Mesenchymal stem cell (in vitro differentiated cells and primary cell): ENCODE measurements around the gene PRR15.
A peak's percentile ranks its signal among the peaks of the same experiment; 100 is the strongest.

Experiments
- DNase-seq: peaks from one replicate; pipeline ENCODE4 v3.0.0-alpha.2; 2013
- H2AFZ ChIP-seq: one replicate; pipeline ENCODE4 v1.6.1; 2013; ENCODE audit warnings: low read depth, mild to moderate bottlenecking, control low read depth, inconsistent platforms, low read length, moderate library complexity
- H2AK5ac ChIP-seq: 2 replicates; pipeline ENCODE4 v1.6.1; 2013; ENCODE audit warnings: low read length, moderate library complexity, mild to moderate bottlenecking, inconsistent platforms; ENCODE audit not compliant: severe bottlenecking
- H2BK120ac ChIP-seq: one replicate; pipeline ENCODE4 v1.6.1; 2013; ENCODE audit warnings: low read depth, mild to moderate bottlenecking, inconsistent platforms, low read length, moderate library complexity
- H2BK12ac ChIP-seq, 2 experiments: one replicate each; pipeline ENCODE4 v1.6.1; 2013; ENCODE audit warnings: inconsistent platforms in 2 of 2, low read length in 2 of 2, mild to moderate bottlenecking in 2 of 2, moderate library complexity in 2 of 2, control low read depth in 1 of 2
- H2BK15ac ChIP-seq: one replicate; pipeline ENCODE4 v1.6.1; 2013; ENCODE audit warnings: mild to moderate bottlenecking, low read depth, inconsistent platforms; ENCODE audit not compliant: poor library complexity, severe bottlenecking
- H2BK5ac ChIP-seq: 2 replicates; pipeline ENCODE4 v1.6.1; 2013; ENCODE audit warnings: low read depth, mild to moderate bottlenecking, low read length, control low read depth, inconsistent platforms; ENCODE audit not compliant: poor library complexity, severe bottlenecking
- H3K14ac ChIP-seq, 2 experiments: one replicate each; pipeline ENCODE4 v1.6.1; 2013; ENCODE audit warnings: inconsistent platforms in 2 of 2, low read length in 2 of 2, control low read depth in 1 of 2, mild to moderate bottlenecking in 1 of 2, moderate library complexity in 1 of 2
- H3K18ac ChIP-seq, 2 experiments: one replicate each; pipeline ENCODE4 v1.6.1; 2013; ENCODE audit warnings: inconsistent platforms in 2 of 2, low read length in 2 of 2, control low read depth in 1 of 2, low read depth in 1 of 2, mild to moderate bottlenecking in 1 of 2
- H3K23ac ChIP-seq, 2 experiments: one replicate each; pipeline ENCODE4 v1.6.1; 2013; ENCODE audit warnings: inconsistent platforms in 2 of 2, low read length in 2 of 2, mild to moderate bottlenecking in 2 of 2, moderate library complexity in 2 of 2, control low read depth in 1 of 2
- H3K27ac ChIP-seq: 2 replicates; pipeline ENCODE4 v1.5.1; 2013; ENCODE audit warnings: mild to moderate bottlenecking, moderate library complexity, low read length, control low read depth, inconsistent platforms; ENCODE audit not compliant: poor library complexity, severe bottlenecking
- H3K27me3 ChIP-seq, 2 experiments: 2 replicates each; pipeline versions ENCODE4 v1.6.1 to v1.7.0; 2013; ENCODE audit warnings: low read length in 2 of 2, mild to moderate bottlenecking in 2 of 2, moderate library complexity in 2 of 2, control low read depth in 1 of 2, inconsistent platforms in 1 of 2; ENCODE audit not compliant: control insufficient read depth in 1 of 2, insufficient read depth in 1 of 2
- H3K36me3 ChIP-seq, 2 experiments: 2 replicates each; pipeline versions ENCODE4 v1.6.1 to v1.7.0; 2013; ENCODE audit warnings: low read length in 2 of 2, control low read depth in 1 of 2, inconsistent platforms in 1 of 2, low read depth in 1 of 2, mild to moderate bottlenecking in 1 of 2; ENCODE audit not compliant: insufficient read depth in 2 of 2, control insufficient read depth in 1 of 2
- H3K4ac ChIP-seq, 2 experiments: one replicate each; pipeline ENCODE4 v1.6.1; 2013; ENCODE audit warnings: inconsistent platforms in 2 of 2, low read length in 2 of 2, mild to moderate bottlenecking in 2 of 2, moderate library complexity in 2 of 2, control low read depth in 1 of 2, low read depth in 1 of 2
- H3K4me1 ChIP-seq: 2 replicates; pipeline ENCODE4 v1.6.1; 2013; ENCODE audit warnings: low read depth, low read length, control low read depth; ENCODE audit not compliant: control insufficient read depth, insufficient read depth
- H3K4me2 ChIP-seq: 2 replicates; pipeline ENCODE4 v1.6.1; 2013; ENCODE audit warnings: low read length, mild to moderate bottlenecking, inconsistent platforms; ENCODE audit not compliant: poor library complexity, severe bottlenecking
- H3K4me3 ChIP-seq, 2 experiments: 2 replicates each; pipeline versions ENCODE4 v1.5.1 to v1.7.0; 2013; ENCODE audit warnings: low read length in 2 of 2, mild to moderate bottlenecking in 2 of 2, control low read depth in 1 of 2, low read depth in 1 of 2; ENCODE audit not compliant: insufficient read depth in 1 of 2
- H3K79me1 ChIP-seq: replicated peaks from 2 replicates; pipeline ENCODE4 v1.6.1; 2013; ENCODE audit warnings: mild to moderate bottlenecking, control low read depth, low read length, inconsistent platforms; ENCODE audit not compliant: poor library complexity, severe bottlenecking
- H3K9ac ChIP-seq: 2 replicates; pipeline ENCODE4 v1.7.0; 2013; ENCODE audit warnings: mild to moderate bottlenecking, low read length, moderate library complexity
- H3K9me3 ChIP-seq: 2 replicates; pipeline ENCODE4 v1.7.0; 2013; ENCODE audit warnings: mild to moderate bottlenecking, low read length; ENCODE audit not compliant: control insufficient read depth
- H4K8ac ChIP-seq: one replicate; pipeline ENCODE4 v1.6.1; 2013; ENCODE audit warnings: inconsistent platforms, mild to moderate bottlenecking, low read length, moderate library complexity
- H4K91ac ChIP-seq: one replicate; pipeline ENCODE4 v1.6.1; 2013; ENCODE audit warnings: mild to moderate bottlenecking, low read length, inconsistent platforms
- WGBS: methylation state at CpG from one replicate; pipeline ENCODE4 v1.1.7; 2013; ENCODE audit warnings: mixed read lengths; 5-methylcytosine and 5-hydroxymethylcytosine counted together

Gene PRR15

DNA sequence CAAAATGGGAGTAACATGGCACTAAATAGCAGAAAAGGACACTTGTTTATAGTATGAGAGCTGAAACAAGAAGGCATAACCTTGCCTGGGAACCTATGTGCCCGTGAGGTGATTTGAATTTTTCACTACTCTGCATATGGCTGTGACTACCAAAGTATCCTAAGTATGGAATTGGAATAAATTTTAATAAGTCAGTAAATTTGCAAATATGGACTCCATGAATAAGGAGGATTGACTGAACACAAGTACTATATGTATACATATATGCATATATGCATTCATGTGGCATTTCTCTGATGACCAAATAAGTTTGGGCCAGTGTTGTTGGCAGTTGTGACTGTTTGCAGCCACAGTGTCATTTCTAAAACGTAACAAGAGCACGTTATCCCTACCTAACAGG, 34.5 kb downstream of the PRR15 start:
- H2BK12ac ChIP-seq = no peak overlapping the region
- no peak overlapping the region for H3K9ac ChIP-seq
- no peaks in the 10 kb centered on the region for H3K36me3 ChIP-seq
- no peak overlapping the region for H4K8ac ChIP-seq
- H3K27ac ChIP-seq = no peak overlapping the region
- H3K4me2 ChIP-seq = no peak overlapping the region
- no peak overlapping the region for H3K4me3 ChIP-seq
- no peak overlapping the region for H3K14ac ChIP-seq
- WGBS = 93% methylated on average over 2 of the region's 3 CpGs
- H3K4me1 ChIP-seq = no peaks in the 10 kb centered on the region
- no peak overlapping the region for H3K4ac ChIP-seq
- no peaks in the 10 kb centered on the region for H3K9me3 ChIP-seq
- no peaks in the 10 kb centered on the region for H3K79me1 ChIP-seq
- no peak overlapping the region for H4K91ac ChIP-seq
- no peak overlapping the region for H2BK15ac ChIP-seq
- H3K23ac ChIP-seq = no peak overlapping the region
- DNase-seq = no peak
- no peak overlapping the region for H2BK5ac ChIP-seq
- no peak overlapping the region for H3K18ac ChIP-seq
- H2AK5ac ChIP-seq = no peak overlapping the region
- H2BK120ac ChIP-seq = no peak overlapping the region
- H2AFZ ChIP-seq = no peak overlapping the region
- H3K27me3 ChIP-seq = peaks cover 0 to 4% of the 10 kb centered on the region in 2 experiments

DNA sequence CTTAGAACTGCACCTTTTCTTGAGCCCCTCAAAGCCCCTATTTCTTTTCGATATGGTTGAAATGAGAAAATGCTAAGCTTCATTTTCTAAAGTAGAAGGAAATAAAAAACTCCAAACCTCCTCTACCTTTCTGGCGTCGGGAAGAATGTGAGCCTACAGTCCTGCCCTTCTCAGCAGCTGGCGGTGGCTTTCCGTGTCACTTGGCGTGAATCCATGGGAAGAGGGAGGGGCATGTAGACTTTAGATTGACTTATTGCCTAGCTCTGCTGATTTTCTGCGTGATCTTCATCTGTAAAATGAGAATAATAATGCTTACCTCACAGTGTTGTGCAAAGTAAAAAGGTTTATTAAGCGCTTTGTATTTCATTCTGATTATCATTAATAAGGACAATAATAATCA, 35.0 kb downstream of the PRR15 start:
- H4K91ac ChIP-seq = no peak overlapping the region
- no peak overlapping the region for H3K27ac ChIP-seq
- no peak overlapping the region for H2AFZ ChIP-seq

DNA sequence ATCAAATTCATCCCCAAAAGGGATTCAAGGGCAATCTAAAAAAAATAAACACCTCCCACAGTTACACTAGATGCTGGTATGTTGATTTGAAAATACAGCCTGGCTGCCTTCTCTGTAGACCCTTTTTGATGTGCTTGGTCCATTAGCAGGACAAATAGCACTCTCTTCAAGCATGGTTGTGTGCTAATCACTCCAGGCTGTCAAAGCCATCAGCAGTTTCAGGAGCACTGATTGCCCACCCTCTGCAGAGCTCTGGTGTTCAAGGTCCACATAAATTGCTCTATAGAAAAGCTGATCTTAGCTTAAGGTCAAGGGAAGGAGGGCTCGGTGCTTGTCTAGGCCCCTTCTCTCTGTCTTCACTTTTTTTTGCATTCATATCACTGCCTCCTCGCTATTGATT, 35.4 kb downstream of the PRR15 start:
- Histone ChIP-seq H2AK5ac (no peak overlapping the region), H3K36me3 (no peaks in the 10 kb centered on the region), H3K4ac (no peak overlapping the region), H3K27ac (no peak overlapping the region), H3K9me3 (no peaks in the 10 kb centered on the region), H2BK15ac (no peak overlapping the region), H4K8ac (no peak overlapping the region), H3K9ac (no peak overlapping the region), H3K4me1 (no peaks in the 10 kb centered on the region), H3K27me3 (peaks cover 0 to 4% of the 10 kb centered on the region in 2 experiments), H4K91ac (no peak overlapping the region), H3K23ac (no peak overlapping the region), H3K4me3 (no peak overlapping the region), H3K18ac (no peak overlapping the region), H2BK5ac (no peak overlapping the region), H3K14ac (no peak overlapping the region), H2BK12ac (no peak overlapping the region), H2BK120ac (no peak overlapping the region), H3K79me1 (no peaks in the 10 kb centered on the region), H2AFZ (no peak overlapping the region), H3K4me2 (no peak overlapping the region)
- WGBS = no CpG with 5 or more reads among the region's 2 CpGs
- DNase-seq = no peak

More for the DNA sequence above, 35.0 kb downstream of the PRR15 start:
- Histone ChIP-seq H2BK12ac (no peak overlapping the region), H3K18ac (no peak overlapping the region), H3K9ac (no peak overlapping the region), H3K27me3 (peaks cover 0 to 4% of the 10 kb centered on the region in 2 experiments), H3K4me1 (no peaks in the 10 kb centered on the region), H2BK15ac (no peak overlapping the region), H2AK5ac (no peak overlapping the region), H2BK120ac (no peak overlapping the region), H3K36me3 (no peaks in the 10 kb centered on the region), H3K4me2 (no peak overlapping the region), H4K8ac (no peak overlapping the region), H3K4me3 (no peak overlapping the region), H3K9me3 (no peaks in the 10 kb centered on the region), H3K23ac (no peak overlapping the region), H3K14ac (no peak overlapping the region), H2BK5ac (no peak overlapping the region), H3K79me1 (no peaks in the 10 kb centered on the region), H3K4ac (no peak overlapping the region)
- 93% methylated on average over 7 of the region's 8 CpGs for WGBS
- no peak for DNase-seq

DNA sequence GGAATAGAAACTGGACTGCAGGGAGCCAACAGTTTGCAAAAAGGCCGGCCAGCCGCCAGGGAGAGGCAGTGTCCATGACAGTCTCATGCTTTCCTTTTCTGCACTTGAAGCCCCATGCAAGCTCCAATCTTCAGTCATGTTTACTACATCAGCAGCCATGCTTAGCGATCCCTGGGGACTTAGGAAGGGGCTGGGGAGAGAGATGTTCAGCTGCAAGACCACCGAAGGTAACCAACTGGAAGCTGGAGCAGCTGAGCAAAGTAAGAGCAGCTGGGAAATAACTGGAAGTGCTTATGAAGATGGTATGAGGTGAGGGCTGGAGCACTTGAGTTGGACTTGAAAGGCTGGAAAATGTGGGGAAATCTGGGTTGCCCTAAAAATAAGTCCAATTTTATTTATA, 37.0 kb downstream of the PRR15 start:
- Histone ChIP-seq H3K9ac (no peak overlapping the region), H3K18ac (no peak overlapping the region)
- WGBS = 94% methylated on average over 4 of the region's 4 CpGs

More for the DNA sequence above, 37.0 kb downstream of the PRR15 start:
- Histone ChIP-seq H2AK5ac (no peak overlapping the region), H4K91ac (peak overlapping the region; percentile 46), H3K9me3 (no peaks in the 10 kb centered on the region), H2BK120ac (no peak overlapping the region), H3K4me1 (no peaks in the 10 kb centered on the region), H2AFZ (no peak overlapping the region), H3K14ac (no peak overlapping the region), H2BK12ac (no peak overlapping the region), H3K4ac (no peak overlapping the region), H3K27me3 (peaks cover 0 to 4% of the 10 kb centered on the region in 2 experiments), H3K4me3 (no peak overlapping the region), H3K23ac (no peak overlapping the region), H3K36me3 (no peaks in the 10 kb centered on the region), H3K4me2 (no peak overlapping the region), H2BK15ac (no peak overlapping the region), H3K79me1 (no peaks in the 10 kb centered on the region), H2BK5ac (no peak overlapping the region), H4K8ac (no peak overlapping the region), H3K27ac (no peak overlapping the region)
- no peak for DNase-seq
